Measurements from ENCODE around the gene SRPX.
A peak's percentile ranks its signal among the peaks of the same experiment; 100 is the strongest.

Gene SRPX

DNA sequence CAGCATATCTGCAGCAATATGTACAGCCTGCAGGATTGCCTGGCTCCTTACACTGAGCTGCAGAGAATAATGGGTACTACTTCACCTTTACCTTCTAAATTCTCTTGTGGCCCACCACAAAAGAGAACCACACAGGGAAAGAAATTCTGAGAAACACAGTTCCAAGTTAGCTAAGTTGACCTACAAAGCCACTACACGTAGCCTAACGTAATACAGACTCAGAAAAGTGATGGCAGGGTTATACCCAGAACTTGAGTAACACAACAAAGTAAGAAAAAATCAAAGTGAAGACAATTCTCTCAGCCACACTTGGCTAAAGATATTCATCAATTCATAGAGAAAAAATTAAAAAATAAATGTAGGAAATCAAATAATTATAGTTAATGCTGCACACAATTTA is 26.4 kb upstream of the SRPX start:
- DNase-seq (ENCODE audit: low read depth), result no peak
- no peak for TF ChIP-seq CTCF (conservative IDR thresholded peaks at IDR 0.05; ENCODE audit: low read length)

DNA sequence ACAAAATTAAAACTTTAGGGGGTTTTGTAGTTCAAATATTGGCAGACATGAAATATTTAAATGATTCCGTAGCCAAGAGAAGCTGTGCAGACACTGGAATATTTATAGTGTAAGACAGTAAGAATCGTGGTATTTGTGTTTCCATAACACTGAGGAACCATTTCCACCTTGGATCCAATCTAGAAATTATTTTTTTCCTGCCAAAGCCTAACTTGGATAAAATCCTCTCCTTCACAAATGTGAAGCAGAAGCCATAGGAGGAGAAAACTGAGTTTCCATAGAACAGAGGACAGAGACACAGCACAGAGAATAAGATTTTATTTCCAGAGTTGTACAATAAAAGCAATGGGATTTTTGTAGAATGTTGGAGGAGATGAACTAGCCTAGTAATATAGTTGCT is 19.9 kb upstream of the SRPX start:
- no peak overlapping the region for H3K4me3 ChIP-seq (ENCODE audit: low read length)
- no peak for TF ChIP-seq CTCF (conservative IDR thresholded peaks at IDR 0.05; ENCODE audit: low read length)
- no peak for DNase-seq (ENCODE audit: low read depth)

More for the DNA sequence above, 26.4 kb upstream of the SRPX start:
- H3K4me3 ChIP-seq (ENCODE audit: low read length), result no peak overlapping the region

DNA sequence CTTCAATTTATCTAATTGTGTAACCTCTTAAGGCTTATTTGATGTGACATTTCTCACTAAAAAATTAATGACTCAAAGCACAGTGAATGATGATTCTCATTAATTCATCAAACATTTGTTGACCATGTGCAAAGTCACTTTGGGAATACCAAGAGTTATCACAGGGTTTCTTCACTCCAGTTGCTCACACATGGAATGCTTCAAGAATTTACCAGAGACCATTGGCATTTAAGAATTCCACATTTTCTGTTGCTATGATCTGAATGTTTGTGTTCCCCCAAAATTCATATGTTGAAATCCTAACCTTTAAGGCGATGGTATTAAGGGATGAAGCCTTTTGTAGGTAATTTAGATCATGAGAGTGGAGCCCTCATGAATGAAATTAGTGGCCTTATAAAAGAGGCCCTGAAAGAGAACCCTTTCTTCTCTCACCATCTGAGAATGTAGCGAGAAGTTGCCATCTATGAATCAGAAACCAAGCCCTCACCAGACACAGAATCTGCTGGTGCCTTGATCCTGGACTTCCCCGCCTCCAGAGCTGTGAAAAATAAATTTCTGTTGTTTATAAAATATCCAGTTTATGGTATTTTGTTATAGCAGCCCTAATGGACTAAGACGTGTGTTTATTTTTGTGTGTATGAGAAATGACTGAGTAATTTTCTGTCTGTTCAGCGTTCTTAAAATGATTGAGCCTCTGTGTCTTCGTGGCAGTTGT is 16.4 kb upstream of the SRPX start:
- DNase-seq (ENCODE audit: low read depth), result peak; percentile 88
- no peak overlapping the region for H3K4me3 ChIP-seq (ENCODE audit: low read length)
- TF ChIP-seq CTCF (conservative IDR thresholded peaks at IDR 0.05; ENCODE audit: low read length), result no peak

DNA sequence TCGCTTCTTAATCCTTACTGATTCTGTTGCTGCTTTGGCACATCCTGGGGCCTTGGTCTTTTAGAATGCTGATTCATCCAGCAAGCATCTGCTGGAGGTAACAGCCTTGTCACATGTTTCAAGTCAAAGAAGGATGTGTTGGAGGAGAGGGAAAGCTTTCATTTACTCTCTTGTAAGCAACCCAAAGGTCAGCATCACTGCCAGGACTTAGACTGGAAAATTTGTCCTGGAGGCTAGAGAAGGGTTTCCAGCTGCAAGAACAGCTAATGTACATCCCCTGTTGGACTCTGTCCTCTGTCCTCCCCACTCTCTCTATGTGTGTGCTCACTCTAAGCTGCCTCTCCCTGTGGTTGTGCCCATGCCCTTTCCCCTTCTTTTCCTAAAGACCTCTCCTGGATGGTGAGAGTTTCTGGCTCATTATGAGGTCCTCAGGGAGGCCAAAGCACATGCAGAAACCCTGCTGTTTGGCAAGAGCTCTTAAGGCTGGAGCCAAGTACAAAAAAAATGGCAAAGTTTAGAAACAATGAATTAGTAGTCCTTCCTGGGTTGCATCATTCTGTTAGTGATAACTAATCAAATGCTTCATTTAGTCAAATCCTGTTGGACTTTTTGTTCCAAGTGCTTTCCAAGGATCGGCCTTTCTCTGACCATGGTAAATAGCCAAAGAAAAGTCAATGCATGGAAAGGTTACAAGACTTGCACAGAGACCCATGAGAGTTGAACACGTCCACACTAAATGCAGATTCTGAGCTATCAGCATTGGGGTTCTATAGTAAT is 13.4 kb upstream of the SRPX start:
- TF ChIP-seq CTCF (conservative IDR thresholded peaks at IDR 0.05; ENCODE audit: low read length), result no peak
- H3K4me3 ChIP-seq (ENCODE audit: low read length), result no peak overlapping the region
- peak; percentile 89 for DNase-seq (ENCODE audit: low read depth)

- no peak for TF ChIP-seq CTCF (conservative IDR thresholded peaks at IDR 0.05; ENCODE audit: low read length)
- peak; percentile 72 for DNase-seq (ENCODE audit: low read depth)
- no peak overlapping the region for H3K4me3 ChIP-seq (ENCODE audit: low read length)
Observed at GRCh38 chrX:38232079-38232686, 11.5 kb upstream of the SRPX start.

- DNase-seq (ENCODE audit: low read depth), result peak; percentile 32
- H3K4me3 ChIP-seq (ENCODE audit: low read length), result no peak overlapping the region
- no peak for TF ChIP-seq CTCF (conservative IDR thresholded peaks at IDR 0.05; ENCODE audit: low read length)
Observed at GRCh38 chrX:38225093-38225492, 4.4 kb upstream of the SRPX start.

Measured in AG10803 (cell line).